SU-DHL-6 (cell line): ENCODE results near the gene PDE4D.

Source experiments
- EZH2phosphoT487 ChIP-seq: fragments of 200-600 bp; sonication (generic), shearing (Covaris generic); conservative IDR thresholded peaks from 2 replicates; pipeline ENCODE4 v1.6.1; 2018; ENCODE audit warnings: mild to moderate bottlenecking, antibody characterized with exemption, low read length, moderate library complexity, mixed read lengths
- TF ChIP-seq, protein P1 (sequence below): fragments of 200-600 bp; sonication (generic); IDR thresholded peaks from one replicate; pipeline ENCODE4 v1.5.1; 2017; ENCODE audit warnings: antibody characterized with exemption, mild to moderate bottlenecking, low read length, moderate library complexity; ENCODE audit not compliant: insufficient read depth, poor library complexity, severe bottlenecking

DNA sequence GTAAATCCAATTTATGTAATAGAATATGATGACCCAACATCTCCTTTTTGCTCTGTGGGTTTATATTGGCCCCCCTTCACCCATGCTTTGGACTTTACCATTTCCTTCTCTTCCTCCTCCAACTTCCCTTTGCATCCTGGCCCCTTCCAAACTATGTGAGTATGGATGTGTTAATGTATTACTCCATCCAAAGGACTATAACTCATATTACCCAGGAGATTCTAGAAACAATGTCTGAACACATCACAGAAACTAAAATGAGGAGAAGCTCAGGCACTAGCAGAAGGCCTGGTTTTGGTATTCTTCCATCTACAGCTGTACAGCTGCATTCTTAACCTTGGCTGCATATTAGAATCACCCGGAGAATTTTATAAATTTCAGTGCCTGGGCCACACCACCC is 110.7 kb downstream of the PDE4D start:
- TF ChIP-seq, protein P1, sequence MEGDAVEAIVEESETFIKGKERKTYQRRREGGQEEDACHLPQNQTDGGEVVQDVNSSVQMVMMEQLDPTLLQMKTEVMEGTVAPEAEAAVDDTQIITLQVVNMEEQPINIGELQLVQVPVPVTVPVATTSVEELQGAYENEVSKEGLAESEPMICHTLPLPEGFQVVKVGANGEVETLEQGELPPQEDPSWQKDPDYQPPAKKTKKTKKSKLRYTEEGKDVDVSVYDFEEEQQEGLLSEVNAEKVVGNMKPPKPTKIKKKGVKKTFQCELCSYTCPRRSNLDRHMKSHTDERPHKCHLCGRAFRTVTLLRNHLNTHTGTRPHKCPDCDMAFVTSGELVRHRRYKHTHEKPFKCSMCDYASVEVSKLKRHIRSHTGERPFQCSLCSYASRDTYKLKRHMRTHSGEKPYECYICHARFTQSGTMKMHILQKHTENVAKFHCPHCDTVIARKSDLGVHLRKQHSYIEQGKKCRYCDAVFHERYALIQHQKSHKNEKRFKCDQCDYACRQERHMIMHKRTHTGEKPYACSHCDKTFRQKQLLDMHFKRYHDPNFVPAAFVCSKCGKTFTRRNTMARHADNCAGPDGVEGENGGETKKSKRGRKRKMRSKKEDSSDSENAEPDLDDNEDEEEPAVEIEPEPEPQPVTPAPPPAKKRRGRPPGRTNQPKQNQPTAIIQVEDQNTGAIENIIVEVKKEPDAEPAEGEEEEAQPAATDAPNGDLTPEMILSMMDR, result no peak
- TF ChIP-seq EZH2phosphoT487, result no peak
